Smooth muscle cell (in vitro differentiated cells): ENCODE measurements around the gene OR2Y1. TPM values are rescaled to one million over a fixed set of nuclear protein-coding genes. Genes with fewer than 3 reads are reported as not detected.

Experiments
- DNase-seq: peaks from one replicate; lab custom pipeline; 2025; ENCODE audit not compliant: unreplicated experiment; lab: John Stamatoyannopoulos, UW
- H2AFZ ChIP-seq: fragments of 200-600 bp; sonication (generic); 2 replicates; pipeline ENCODE4 v1.6.0; 2016; ENCODE audit warnings: antibody characterized with exemption, low read depth, mild to moderate bottlenecking
- H3F3A ChIP-seq: fragments of 200-600 bp; sonication (generic); 2 replicates; pipeline ENCODE4 v1.6.0; 2017; ENCODE audit warnings: antibody characterized with exemption, low read depth
- H3K27ac ChIP-seq: fragments of 200-600 bp; sonication (generic); 2 replicates; pipeline ENCODE4 v1.5.1; 2016; ENCODE audit warnings: low read depth, mild to moderate bottlenecking
- H3K27me3 ChIP-seq: fragments of 200-600 bp; sonication (generic); 2 replicates; pipeline ENCODE4 v1.6.1; 2016; ENCODE audit warnings: low read depth, mild to moderate bottlenecking
- H3K36me3 ChIP-seq: fragments of 200-600 bp; sonication (generic); 2 replicates; pipeline ENCODE4 v1.5.1; 2016; ENCODE audit warnings: low read depth
- H3K4me1 ChIP-seq: fragments of 200-600 bp; sonication (generic); 2 replicates; pipeline ENCODE4 v1.5.1; 2016; ENCODE audit warnings: low read depth
- H3K4me2 ChIP-seq: fragments of 200-600 bp; sonication (generic); 2 replicates; pipeline ENCODE4 v1.6.0; 2016; ENCODE audit warnings: mild to moderate bottlenecking
- H3K4me3 ChIP-seq: fragments of 200-600 bp; sonication (generic); 2 replicates; pipeline ENCODE4 v1.5.1; 2016; ENCODE audit warnings: mild to moderate bottlenecking
- H3K79me2 ChIP-seq: fragments of 200-600 bp; sonication (generic); 2 replicates; pipeline ENCODE4 v1.6.0; 2016; ENCODE audit warnings: low read depth, mild to moderate bottlenecking
- H3K9ac ChIP-seq: fragments of 200-600 bp; sonication (generic); 2 replicates; pipeline ENCODE4 v1.6.0; 2016; ENCODE audit warnings: low read depth
- H3K9me3 ChIP-seq: fragments of 200-600 bp; sonication (generic); replicated peaks from 2 replicates; pipeline ENCODE4 v1.5.1; 2016; ENCODE audit warnings: low read depth
- H4K20me1 ChIP-seq: fragments of 200-600 bp; sonication (generic); 2 replicates; pipeline ENCODE4 v1.6.0; 2016; ENCODE audit warnings: low read depth
- CTCF ChIP-seq: fragments of 200-600 bp; sonication (generic); IDR thresholded peaks from 2 replicates; pipeline ENCODE4 v1.5.1; 2017; ENCODE audit warnings: borderline replicate concordance, mild to moderate bottlenecking, antibody characterized with exemption; ENCODE audit not compliant: insufficient read depth, poor library complexity, severe bottlenecking
- WGBS: methylation state at CpG from one replicate; pipeline ENCODE4 v1.1.7; 2016; ENCODE audit warnings: low lambda C conversion rate; 5-methylcytosine and 5-hydroxymethylcytosine counted together
- polyA plus RNA-seq: library from polyadenylated mRNA; unstranded; fragments of >200 nt; fragmentation: Nextera tagmentation; extraction: Ambion mirVana; gene quantifications from 2 replicates; pipeline ENCODE4 v1.2.1, GENCODE V29; 2016
- total RNA-seq: library from RNA; depleted of rRNA; stranded (reverse); fragments of >200 nt; gene quantifications from 2 replicates; pipeline ENCODE4 v1.2.3, GENCODE V29; 2014

OR2Y1 gene
- total and polyA plus RNA-seq, 2 experiments from 2014 or later: not detected

DNA sequence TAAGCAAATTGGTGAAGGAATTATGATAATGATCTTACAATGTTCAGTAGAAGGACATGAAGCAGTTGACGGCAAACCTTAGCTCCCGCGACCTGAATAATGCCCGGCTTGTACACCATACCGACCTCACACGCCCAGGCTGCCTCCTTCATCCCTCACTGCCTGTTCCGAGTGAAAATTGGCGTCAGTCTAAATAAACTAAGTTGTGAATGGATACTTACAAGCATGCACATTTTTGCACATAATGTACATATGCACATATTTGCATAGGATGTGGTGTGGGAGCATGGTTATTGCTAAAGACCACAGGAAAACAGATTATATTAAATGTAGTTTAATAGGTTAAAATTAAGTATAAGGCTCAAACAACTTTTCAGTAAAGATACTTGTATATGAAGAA lies 14.9 kb downstream of the OR2Y1 start:
- no peak for TF ChIP-seq CTCF
- Histone ChIP-seq H2AFZ (no peak overlapping the region), H3K4me3 (no peak overlapping the region), H3F3A (no peaks in the 10 kb centered on the region), H3K79me2 (no peaks in the 10 kb centered on the region), H3K4me2 (no peak overlapping the region), H3K27me3 (peaks cover 14% of the 10 kb centered on the region), H3K36me3 (no peaks in the 10 kb centered on the region), H3K4me1 (no peaks in the 10 kb centered on the region), H3K27ac (no peak overlapping the region), H4K20me1 (no peaks in the 10 kb centered on the region), H3K9me3 (no peaks in the 10 kb centered on the region), H3K9ac (no peak overlapping the region)
- no peak for DNase-seq
- WGBS: 92% methylated on average over 8 of the region's 8 CpGs

- Histone ChIP-seq H3K9ac (no peak overlapping the region), H3K9me3 (no peaks in the 10 kb centered on the region), H4K20me1 (no peaks in the 10 kb centered on the region), H3F3A (no peaks in the 10 kb centered on the region), H2AFZ (no peak overlapping the region), H3K4me3 (no peak overlapping the region), H3K27ac (no peak overlapping the region), H3K79me2 (no peaks in the 10 kb centered on the region), H3K4me2 (no peak overlapping the region), H3K4me1 (no peaks in the 10 kb centered on the region), H3K36me3 (no peaks in the 10 kb centered on the region), H3K27me3 (peaks cover 14% of the 10 kb centered on the region)
- DNase-seq: no peak
- WGBS: 84% methylated on average over 5 of the region's 5 CpGs
- TF ChIP-seq CTCF: no peak
These were observed 15.9 kb downstream of the OR2Y1 start for GRCh38 chr5:180723936-180724335.

DNA sequence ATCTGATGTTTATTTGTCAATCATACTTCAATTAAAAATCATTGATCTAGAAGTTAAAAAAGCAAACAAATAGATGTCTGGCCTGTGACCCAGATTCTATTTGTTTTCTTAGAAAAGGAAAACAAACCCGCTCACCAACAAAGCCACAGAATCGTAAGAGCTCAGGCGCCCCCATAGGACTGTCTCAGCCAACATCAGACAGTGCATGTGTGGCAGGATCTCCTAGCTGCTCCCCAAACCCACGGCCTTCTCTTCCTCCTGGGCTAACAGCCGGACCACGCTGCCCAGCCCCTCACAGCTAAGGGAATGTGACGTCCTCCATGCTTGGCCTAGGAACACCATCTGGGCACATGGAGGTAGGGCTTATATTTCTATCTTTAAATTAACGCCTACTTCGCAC lies 19.4 kb downstream of the OR2Y1 start:
- Histone ChIP-seq H3K79me2 (no peaks in the 10 kb centered on the region), H3F3A (no peaks in the 10 kb centered on the region), H3K9me3 (no peaks in the 10 kb centered on the region), H3K27ac (no peak overlapping the region), H4K20me1 (no peaks in the 10 kb centered on the region), H3K4me2 (no peak overlapping the region), H3K4me3 (no peak overlapping the region), H3K9ac (no peak overlapping the region), H3K27me3 (peaks cover 32% of the 10 kb centered on the region), H3K4me1 (no peaks in the 10 kb centered on the region), H3K36me3 (no peaks in the 10 kb centered on the region), H2AFZ (no peak overlapping the region)
- no peak for TF ChIP-seq CTCF
- no peak for DNase-seq
- WGBS: 83% methylated on average over 9 of the region's 9 CpGs

- no peak overlapping the region for H3K9ac ChIP-seq
- H3K27me3 ChIP-seq: peaks cover 26% of the 10 kb centered on the region
- TF ChIP-seq CTCF: no peak
- no peaks in the 10 kb centered on the region for H3K9me3 ChIP-seq
- no peaks in the 10 kb centered on the region for H3K36me3 ChIP-seq
- no peak overlapping the region for H3K4me3 ChIP-seq
- H3K4me1 ChIP-seq: no peaks in the 10 kb centered on the region
- H3K27ac ChIP-seq: no peak overlapping the region
- no peak overlapping the region for H2AFZ ChIP-seq
- no peak overlapping the region for H3K4me2 ChIP-seq
- DNase-seq: no peak
- H3F3A ChIP-seq: no peaks in the 10 kb centered on the region
- no peaks in the 10 kb centered on the region for H4K20me1 ChIP-seq
- no peaks in the 10 kb centered on the region for H3K79me2 ChIP-seq
- WGBS: 60% methylated on average over 2 of the region's 2 CpGs
These were observed 20.1 kb downstream of the OR2Y1 start for GRCh38 chr5:180719781-180720180.
